Activated CD8-positive, alpha-beta memory T cell treated with anti-CD3 and anti-CD28 coated beads for 48 hours (primary cell): ENCODE data around the gene CEP112.
"Not testable (repeated sequence)": the region's sequence is repeated elsewhere in the genome, so short reads cannot be mapped to it uniquely, and the experiment has no call there.

Experiments used
- DNase-seq, 3 experiments: peaks; one replicate each; pipeline ENCODE4 v3.0.0-alpha.2; 2020; ENCODE audit warnings: low read depth in 2 of 3, low spot score in 2 of 3

Gene CEP112

DNA sequence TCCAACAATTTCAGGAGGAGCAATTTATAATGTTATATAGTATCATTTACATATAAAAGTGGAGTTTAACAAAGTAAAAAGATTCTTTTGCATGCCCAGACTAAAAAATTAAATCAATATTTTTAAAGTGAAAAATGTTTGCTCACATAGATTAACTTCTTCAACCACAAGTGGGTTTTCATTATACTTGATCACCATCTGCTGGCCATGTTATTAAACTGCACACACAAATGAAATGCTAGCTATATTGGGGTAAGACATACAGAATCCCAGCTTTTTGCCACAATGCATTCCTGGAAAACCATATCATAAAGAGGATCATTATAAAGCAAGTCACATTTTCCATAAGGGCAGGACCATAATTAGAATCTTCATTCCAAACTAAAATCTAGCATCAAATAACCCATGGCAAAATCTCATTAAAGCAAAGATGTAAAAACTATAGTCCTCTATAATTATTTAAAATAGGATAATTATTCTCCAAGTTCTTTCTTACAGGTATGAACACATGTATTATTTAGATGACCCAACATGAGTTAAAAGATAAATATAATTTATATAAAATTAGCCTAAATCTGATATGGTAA lies 26.3 kb downstream of the CEP112 start:
- DNase-seq, result no peak

DNA sequence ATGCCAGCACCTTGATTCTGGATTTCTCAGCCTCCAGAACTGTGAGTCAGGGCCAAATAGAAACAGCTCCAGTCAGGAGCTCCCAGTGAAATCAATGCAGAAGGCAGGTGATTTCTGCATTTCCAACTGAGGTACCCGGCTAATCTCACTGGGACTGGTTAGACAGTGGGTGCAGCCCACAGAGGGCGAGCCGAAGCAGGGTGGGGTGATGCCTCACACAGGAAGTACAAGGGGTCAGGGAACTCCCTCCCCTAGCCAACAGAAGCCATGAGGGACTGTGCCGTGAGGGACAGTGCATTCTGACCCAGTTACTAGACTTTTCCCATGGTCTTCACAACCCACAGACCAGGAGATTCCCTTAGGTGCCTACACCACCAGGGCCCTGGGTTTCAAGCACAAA lies 36.9 kb downstream of the CEP112 start:
- DNase-seq, result not testable (repeated sequence)

DNA sequence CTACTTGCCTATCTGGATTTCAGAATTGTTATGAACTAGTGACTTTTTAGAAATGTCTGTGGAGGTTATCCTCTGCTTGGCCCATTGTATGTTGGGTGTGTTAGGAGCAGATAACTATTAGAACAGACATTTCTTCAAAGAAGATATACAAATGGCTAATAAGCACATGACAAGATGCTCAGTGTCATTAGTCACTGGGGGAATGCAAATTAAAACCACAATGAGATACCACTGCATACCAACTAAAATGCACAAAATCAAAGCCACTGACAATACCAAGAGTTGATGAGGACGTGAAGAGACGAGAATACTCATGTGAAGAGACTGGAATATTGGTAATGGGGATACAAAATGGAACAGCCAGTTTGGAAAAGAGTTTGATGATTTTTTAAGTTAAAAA lies 39.2 kb downstream of the CEP112 start:
- no peak for DNase-seq

DNA sequence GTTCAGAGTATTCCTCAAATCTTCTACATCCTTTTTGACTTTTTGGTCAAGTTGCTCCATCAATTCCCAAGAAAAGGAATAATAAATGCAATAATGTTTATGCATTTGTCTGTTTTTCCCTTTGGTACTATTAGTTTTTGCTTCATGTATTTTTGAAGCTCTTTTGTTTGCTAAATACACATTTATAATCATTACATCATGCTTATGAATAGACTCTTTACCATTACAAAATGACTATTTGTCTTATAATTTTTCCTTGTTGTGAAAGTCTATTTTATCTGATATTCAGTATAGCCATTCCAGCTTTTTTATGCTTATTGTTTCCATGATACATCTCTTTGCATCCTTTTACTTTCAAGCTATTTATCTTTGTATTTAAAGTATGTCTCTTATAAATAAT lies 41.2 kb downstream of the CEP112 start:
- no peak for DNase-seq

DNA sequence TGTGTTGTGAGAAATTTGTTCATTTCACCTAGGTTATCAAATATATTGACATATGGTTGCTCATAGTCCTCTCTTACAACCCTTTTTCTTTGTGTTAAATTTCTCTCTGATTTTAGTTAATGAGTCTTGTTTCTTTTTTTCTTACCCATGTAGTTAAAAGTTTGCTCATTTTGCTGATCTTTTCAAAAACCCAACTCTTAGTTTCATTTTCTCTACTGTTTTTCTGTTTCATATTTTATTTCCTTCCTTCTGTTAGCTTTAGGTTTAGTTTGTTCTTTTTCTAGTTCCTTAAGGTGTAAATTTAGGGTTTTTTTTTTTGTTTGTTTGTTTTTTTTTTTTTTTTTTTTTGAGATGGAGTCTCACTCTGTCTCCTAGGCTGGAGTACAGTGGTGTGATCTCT lies 42.4 kb downstream of the CEP112 start:
- no peak for DNase-seq

DNA sequence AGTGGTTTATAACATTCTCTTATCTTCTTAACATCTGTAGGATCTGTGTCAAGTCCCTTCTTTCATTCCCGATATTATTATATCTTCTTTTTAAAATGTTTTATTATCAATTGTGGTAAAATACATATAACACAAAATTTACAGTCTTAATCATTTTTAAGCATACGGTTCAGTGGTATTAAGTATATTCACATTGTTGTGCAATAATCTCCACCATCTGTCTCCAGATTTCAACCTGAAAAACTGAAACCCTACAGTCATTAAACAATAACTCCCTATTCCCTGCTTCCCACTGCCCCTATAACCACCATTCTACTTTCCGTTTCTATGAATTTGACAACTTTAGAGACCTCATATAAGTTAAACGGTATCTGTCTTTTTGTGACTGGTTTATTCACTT lies 45.5 kb downstream of the CEP112 start:
- no peak for DNase-seq

DNA sequence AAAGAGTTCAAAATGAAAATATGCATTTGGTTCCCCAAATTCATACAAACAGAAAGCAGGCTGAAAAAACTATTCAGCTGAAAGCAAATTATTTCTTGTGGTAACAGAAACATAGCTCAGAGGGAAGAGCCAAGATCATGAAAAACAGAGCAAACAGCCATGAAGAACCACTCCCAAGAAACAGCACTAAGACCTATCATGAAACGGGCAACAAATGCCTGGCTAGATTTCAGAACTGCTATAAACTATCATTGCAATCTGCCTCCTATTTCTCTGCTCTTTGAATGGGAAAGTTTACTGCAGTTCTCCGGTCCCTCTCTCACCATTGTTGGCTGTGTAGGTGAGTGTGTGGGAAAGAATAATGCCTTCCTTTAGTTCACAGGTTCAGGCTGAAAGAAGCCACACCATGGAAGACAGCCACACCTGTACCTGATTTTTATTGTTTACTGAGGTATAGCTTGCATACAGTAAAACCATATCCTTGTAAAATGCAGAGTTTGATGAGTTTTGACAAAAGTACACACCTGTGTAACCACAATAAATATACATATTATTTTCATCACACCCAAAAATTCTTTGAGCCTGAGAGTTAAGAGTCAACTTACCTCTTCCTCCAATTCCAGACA lies 48.2 kb downstream of the CEP112 start:
- no peak for DNase-seq

DNA sequence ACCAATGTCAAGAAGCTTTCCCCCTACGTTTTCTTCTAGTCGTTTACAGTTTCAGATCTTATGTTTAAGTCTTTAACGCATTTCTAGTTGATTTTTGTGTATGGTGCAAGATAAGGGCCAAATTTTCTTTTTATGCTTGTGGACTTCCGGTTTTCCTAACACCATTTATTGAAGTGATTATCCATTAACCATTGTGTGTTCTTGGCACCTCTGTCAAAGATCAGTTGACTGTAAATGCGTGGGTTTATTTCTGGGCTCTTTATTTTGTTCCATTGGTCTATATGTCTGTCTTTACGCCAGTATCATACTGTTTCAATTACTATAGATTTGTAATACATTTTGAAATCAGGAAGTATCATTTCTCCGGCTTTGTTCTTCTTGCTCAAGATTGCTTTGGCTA lies 49.5 kb downstream of the CEP112 start:
- no peak for DNase-seq

DNA sequence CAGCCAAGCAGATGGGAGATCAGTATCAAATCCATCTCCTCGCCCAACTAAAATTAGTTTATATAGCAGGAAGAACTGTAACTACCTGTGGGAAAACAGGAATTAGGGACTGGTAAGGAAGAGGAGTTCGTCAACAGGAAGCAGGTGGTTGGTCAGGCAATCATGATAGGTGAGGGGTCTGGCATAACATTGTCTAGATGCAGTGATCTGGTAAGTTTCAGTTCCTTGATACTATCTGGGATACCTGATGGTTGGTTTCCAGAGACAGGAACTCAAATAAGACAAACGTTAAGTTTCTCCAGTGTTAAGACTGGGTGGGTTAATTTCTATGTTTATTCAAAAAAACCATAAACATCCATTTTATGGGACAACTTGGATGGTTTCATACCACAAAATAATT lies 53.8 kb downstream of the CEP112 start:
- DNase-seq, result no peak

DNA sequence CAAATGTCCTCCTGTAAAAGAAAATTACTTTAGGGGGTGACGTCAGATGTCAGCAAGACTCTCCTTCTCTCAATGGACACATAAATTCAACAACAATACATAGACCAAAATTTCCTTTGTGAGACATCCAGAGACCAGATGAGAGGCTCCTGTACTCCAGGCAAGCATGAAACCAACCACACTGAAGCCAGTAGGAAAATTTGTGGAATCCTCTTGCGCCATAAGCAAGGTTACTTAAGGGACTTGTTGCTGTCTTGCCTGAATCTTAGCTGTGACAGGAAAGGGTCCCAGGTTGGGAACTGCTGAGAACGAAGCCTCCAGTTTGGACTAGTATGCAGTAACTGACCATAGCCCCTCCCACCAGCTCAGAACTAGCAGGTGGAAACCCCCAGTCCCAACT lies 56.0 kb downstream of the CEP112 start:
- no peak for DNase-seq

DNA sequence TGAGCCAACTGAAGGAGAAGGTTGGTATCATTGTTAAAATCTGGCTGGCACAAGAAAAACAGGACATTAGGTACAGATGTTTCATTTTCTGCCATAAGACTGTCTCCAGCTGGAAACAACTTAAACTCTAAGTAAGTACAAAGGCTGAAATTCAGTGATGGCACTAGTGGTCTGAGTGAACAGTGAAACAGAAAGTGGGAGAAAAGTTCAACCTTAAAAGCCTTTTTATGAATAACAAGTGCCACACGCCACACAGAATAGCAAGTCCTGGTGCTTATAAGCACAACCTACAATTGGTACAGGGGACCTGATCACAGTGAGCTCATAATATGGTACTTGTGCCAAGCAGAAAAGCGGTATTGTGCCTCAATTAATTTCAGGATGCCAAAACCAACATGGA lies 56.7 kb downstream of the CEP112 start:
- no peak for DNase-seq

DNA sequence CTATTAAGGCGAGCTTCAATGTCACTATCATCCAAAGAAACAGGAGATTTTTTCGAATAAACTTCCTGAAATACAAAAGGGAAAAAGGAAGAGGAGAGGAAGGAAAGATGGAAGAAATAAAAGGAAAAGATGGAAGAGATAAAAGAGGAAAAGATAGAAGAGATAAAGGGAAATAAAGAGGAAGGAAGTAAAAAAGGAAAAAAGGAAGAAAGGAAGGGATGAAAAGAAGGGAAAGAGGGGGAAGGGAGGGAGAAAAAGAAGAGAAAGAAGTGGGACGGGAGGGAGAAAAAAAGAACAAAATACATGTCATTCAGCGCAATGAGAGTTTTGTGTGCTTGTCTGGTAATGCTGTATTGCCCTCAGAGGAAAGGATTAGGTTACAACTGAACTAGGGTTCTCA lies 62.2 kb downstream of the CEP112 start:
- DNase-seq, result no peak

DNA sequence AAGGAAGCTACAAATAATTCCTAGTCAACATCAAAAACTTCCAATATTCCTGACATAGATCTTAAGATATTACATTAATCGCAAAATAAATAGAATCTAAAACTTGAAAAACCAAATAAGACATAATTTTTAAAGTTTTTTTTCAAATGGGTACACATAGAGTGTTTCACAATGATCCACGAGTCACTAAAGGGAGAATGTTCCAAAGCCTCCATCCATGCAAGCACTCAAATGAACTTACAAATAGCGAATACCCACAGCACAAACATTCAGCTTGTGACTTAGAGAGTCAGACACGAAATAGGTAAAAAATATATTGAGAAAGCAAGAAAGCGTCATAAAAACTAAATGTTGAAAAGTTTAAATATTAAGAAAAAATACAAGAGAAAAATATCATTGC lies 65.7 kb downstream of the CEP112 start:
- no peak for DNase-seq

DNA sequence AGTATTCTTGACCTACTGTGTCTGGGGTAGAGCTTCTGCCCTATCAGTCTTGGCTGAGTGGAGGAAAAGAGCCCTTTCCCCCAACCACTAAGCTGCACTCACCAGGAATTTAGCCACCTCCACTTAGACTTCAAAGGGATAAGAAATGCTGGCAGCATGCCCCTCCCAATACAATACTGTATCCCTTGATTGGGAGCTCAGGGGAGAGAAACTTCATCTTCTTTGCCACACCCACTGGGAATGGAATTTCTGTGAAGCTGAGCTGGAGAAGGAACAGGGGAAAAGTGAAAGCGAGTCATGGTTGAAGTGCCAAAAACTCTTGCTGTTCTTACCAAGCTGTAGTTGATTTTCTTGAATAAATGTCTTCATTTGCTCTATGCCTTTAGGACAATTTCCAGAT lies 68.8 kb downstream of the CEP112 start:
- no peak for DNase-seq

DNA sequence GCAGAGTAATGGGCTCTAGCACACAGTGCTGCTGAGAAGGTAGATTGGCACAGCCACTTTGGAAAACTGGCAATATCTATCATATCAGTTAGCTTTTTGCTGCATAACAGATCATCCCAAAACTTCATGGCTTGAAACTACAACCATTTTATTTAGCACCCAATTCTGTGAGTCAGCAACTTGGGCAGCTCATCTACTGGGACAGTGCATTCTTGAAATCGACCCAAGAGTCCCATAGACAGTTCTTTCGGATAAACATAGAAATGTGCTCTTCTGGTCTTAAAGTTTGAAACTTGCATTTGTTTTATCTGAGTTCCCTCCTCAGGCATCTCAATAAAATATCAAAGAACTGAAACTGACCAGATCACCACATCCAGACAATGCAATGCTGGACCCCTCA lies 76.7 kb downstream of the CEP112 start:
- no peak for DNase-seq

DNA sequence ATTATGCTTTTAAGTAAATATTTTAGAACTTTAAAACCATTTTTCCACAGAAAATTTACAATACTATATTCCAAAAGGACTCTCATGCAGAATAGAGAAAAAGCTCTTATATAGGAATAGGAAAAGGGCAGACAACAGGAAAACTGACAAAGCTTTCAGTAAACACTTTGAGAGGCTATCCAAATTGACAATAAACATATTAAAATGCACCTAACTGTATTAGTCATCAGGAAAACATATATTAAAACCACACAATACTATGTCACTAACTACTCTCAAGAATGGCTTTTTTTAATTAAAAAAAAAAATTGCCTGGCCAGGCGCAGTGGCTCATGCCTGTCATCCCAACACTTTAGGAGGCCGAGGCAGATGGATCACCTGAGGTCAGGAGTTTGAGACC lies 77.3 kb downstream of the CEP112 start:
- no peak for DNase-seq

DNA sequence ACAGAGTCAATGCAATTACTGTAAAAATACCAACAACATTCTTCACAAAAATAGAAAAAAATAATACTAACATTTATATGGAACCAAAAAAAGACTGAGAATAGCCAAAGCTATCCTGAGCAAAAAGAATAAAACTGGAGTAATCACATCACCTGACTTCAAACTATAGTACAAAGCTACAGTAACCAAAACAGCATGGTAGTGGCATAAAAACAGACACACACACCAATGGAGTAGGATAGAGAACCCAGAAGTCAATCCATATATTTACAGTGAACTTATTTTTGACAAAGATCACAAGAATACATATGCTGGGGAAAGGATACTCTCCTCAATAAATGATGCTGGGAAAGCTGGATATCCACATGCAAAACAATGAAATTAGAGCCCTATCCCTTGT lies 84.2 kb downstream of the CEP112 start:
- no peak for DNase-seq

DNA sequence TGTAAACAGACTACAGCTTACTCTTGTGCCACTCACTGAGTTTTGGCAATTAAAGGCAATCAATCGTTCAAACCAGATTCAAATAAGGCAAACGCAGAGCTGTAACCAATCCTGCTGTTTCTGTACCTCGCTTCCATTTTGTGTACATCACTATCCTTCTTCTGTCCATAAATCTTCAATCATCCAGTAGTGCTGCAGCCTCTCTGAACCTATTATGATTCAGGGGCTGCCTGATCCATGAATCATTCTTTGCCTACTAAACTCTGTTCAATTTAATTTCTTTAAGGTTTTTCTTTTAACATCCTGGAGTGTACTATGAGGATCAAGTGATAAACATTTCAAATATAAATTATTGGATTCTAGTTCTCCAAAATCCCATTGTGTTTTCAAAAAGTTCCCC lies 93.9 kb downstream of the CEP112 start:
- no peak for DNase-seq

DNA sequence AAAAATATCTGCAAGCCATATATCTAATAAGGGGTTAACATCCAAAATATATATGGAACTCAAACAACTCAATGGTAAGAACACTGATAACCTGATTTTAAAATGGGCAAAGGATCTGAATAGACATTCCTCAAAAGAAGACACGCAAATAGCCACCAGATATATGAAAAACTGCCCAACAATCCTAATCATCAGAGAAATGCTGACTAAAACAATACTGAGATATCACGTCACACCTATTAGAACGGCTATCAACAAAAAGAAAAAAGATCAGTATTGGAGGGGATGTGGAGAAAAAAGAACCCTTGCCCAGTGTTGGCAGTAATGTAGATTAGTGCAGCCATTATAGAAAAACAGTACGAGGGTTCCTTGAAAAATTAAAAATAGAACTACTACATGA lies 97.2 kb downstream of the CEP112 start:
- DNase-seq, result no peak

DNA sequence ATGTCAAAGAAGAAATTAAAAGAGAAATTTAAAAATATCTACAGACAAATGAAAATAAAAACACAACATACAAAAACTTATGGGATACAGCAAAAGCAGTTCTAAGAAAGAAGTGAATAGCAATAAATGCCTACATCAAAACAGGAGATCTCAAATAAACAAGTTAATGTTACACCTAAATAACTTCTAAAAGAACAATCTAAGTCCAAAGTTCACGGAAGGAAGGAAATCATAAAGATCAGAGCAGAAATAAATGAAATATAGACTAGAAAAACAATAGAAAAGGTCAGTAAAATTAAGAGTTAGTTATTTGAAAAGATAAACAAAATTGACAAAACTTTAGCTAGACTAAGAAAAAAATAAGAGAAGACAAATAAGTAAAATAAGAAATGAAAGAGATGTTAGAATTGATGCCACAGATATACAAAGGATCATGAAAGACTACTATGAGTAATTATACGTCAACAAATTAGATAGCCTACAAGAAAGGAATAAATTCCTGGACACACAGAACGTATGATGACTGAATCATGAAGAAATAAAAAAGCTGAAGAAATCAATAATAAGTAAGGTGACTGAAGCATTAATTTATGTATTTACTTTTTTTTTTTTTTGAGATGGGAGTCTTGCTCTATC lies 100.4 kb downstream of the CEP112 start:
- no peak for DNase-seq

DNA sequence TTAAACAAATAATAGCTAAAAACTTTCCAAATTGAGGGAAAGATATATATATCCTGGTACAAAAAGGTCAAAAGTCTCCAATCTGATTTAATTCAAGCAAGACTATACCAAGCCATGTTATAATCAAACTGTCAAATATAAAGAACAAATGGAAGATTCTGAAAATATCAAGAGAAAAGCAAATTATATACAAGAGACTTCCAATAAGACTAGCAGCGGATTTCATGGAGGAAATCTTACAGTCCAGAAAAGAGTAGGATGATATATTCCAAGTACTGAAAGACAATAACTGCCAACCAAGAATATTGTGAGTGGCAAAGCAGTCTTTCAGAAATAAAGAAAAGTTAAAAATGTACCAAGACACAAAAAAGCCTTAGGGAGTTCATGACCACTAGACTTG lies 102.2 kb downstream of the CEP112 start:
- DNase-seq, result no peak

DNA sequence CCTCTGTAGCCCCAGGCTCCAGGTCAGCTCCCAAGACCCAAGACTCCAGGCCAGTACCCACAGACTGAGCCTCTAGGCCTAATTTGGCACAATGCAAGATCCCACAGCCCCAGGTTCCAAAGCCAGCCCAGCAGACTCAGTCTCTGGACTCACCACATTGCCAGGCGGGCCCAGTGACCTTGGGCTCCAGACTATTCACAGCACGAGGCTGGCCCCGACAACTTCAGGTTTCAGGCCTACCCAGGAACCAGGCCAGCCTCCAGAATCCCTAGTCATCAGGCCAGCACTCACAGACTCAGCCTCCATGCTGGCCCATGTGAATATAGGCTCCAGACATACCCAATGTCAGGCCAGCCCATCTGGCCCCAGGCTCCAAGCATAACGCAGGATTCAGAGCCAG lies 103.8 kb downstream of the CEP112 start:
- DNase-seq, result no peak

DNA sequence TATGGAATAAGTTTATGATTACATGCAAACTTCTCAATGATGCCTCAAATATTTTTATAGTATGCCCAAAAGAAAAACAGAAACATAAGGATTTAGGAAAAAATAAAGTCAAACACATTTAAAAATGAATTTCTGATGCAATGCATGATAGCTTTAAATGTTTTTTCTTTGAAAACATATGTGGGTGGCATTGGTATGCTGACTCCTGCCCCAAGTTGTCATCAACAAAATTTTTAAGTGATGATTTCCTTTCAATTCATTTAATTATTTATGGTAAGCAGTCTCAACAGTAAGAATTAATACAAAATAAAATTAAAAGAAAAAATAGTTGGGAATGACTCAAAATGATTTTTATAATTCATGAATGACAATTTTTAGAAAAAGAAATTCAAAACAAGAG lies 104.9 kb downstream of the CEP112 start:
- DNase-seq, result no peak
